Measurements from ENCODE around the gene UBE2F.
A peak's percentile ranks its signal among the peaks of the same experiment; 100 is the strongest.
"Not testable (repeated sequence)": the region's sequence is repeated elsewhere in the genome, so short reads cannot be mapped to it uniquely, and the experiment has no call there.

Gene UBE2F

GRCh38 chr2:237980087-237980486, 13.3 kb downstream of the UBE2F start:
- Mint-ChIP-seq H3K27me3 (no peaks in the 10 kb centered on the region), H3K9me3 (no peaks in the 10 kb centered on the region), H3K4me1 (ENCODE audit: low read depth) (peaks cover 64% of the 10 kb centered on the region), H3K36me3 (ENCODE audit: low read depth) (peaks cover 75% of the 10 kb centered on the region), H3K4me3 (no peak overlapping the region), H3K27ac (peak overlapping the region; percentile 92)
- DNase-seq: no peak

GRCh38 chr2:237980751-237981150, 13.9 kb downstream of the UBE2F start:
- Mint-ChIP-seq H3K9me3 (peaks cover 6% of the 10 kb centered on the region), H3K4me1 (ENCODE audit: low read depth) (peaks cover 69% of the 10 kb centered on the region), H3K27ac (peak overlapping the region; percentile 92), H3K4me3 (peak overlapping the region; percentile 26), H3K36me3 (ENCODE audit: low read depth) (peaks cover 75% of the 10 kb centered on the region), H3K27me3 (no peaks in the 10 kb centered on the region)
- DNase-seq: peak; percentile 41

- peaks cover 68% of the 10 kb centered on the region for H3K4me1 Mint-ChIP-seq (ENCODE audit: low read depth)
- H3K4me3 Mint-ChIP-seq, H3K9me3 Mint-ChIP-seq, DNase-seq, H3K27me3 Mint-ChIP-seq: not testable (repeated sequence)
- peaks cover 74% of the 10 kb centered on the region for H3K36me3 Mint-ChIP-seq (ENCODE audit: low read depth)
- peak overlapping the region; percentile 92 for H3K27ac Mint-ChIP-seq
These were observed 14.8 kb downstream of the UBE2F start for GRCh38 chr2:237981621-237982020.

DNA sequence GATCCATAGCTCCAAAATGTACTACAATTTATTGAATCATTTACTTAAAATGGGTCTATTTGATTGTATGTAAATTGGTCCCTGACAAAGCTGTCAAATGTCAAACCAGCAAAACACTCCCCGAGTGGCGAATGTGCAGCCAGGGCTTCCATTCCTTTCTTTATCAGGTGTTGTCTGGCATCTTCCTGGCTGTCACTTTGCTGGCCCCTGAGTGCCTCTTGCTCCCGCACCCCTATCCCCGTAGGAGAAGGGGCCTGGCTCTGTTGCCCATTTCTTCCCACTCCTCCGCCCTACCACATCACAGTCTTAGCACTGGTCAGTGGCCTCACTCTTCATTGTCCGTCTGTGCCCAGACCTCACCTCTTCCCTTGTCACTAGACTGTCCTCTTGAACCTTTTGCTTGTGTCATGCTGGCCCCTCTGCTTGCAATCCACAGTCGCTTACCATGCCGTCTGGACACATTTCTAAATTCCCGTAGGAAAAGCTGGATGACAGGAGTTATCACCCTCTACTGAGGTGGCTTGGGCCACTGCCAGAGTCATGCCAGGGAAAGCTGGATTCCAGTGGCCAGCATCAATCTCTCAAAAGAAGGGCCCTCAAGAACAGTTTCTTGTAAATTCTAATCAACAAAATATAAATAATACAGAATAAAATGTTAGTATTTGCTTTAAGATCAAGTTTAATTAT, 15.4 kb downstream of the UBE2F start:
- Mint-ChIP-seq H3K27me3 (no peaks in the 10 kb centered on the region), H3K9me3 (peaks cover 6% of the 10 kb centered on the region), H3K36me3 (ENCODE audit: low read depth) (peaks cover 72% of the 10 kb centered on the region), H3K4me3 (no peak overlapping the region), H3K27ac (peak overlapping the region; percentile 1), H3K4me1 (ENCODE audit: low read depth) (peaks cover 67% of the 10 kb centered on the region)
- DNase-seq: no peak

GRCh38 chr2:237983922-237984321, 17.1 kb downstream of the UBE2F start:
- peaks cover 65% of the 10 kb centered on the region for H3K36me3 Mint-ChIP-seq (ENCODE audit: low read depth)
- no peak for DNase-seq
- H3K4me3 Mint-ChIP-seq: no peak overlapping the region
- peaks cover 54% of the 10 kb centered on the region for H3K4me1 Mint-ChIP-seq (ENCODE audit: low read depth)
- H3K27ac Mint-ChIP-seq: no peak overlapping the region
- H3K9me3 Mint-ChIP-seq: peaks cover 6% of the 10 kb centered on the region
- no peaks in the 10 kb centered on the region for H3K27me3 Mint-ChIP-seq

DNA sequence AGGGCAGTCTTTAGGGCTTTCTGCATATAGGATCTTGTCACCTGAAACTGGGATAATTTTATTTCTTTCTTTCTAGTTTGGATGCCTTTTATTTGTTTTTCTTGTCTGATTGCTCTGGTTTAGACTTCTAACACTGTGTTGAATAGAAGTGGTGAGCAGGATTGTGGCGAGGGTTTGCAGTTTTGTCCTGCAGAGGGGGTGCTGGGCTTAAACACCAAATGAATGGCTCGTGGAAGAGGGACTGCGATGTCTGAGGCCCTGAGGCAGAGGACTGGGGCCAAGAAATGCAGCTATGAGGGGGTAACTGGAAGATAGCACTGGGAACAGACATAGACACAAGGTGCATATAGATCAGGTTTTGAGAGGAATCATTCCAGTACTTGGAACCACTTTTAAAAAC, 20.5 kb downstream of the UBE2F start:
- Mint-ChIP-seq H3K36me3 (ENCODE audit: low read depth) (peaks cover 61% of the 10 kb centered on the region), H3K4me3 (no peak overlapping the region), H3K27ac (no peak overlapping the region), H3K4me1 (ENCODE audit: low read depth) (peaks cover 27% of the 10 kb centered on the region), H3K27me3 (no peaks in the 10 kb centered on the region), H3K9me3 (peaks cover 6% of the 10 kb centered on the region)
- no peak for DNase-seq

- no peak overlapping the region for H3K4me3 Mint-ChIP-seq
- H3K9me3 Mint-ChIP-seq: no peaks in the 10 kb centered on the region
- peaks cover 76% of the 10 kb centered on the region for H3K36me3 Mint-ChIP-seq (ENCODE audit: low read depth)
- no peaks in the 10 kb centered on the region for H3K27me3 Mint-ChIP-seq
- peaks cover 34% of the 10 kb centered on the region for H3K4me1 Mint-ChIP-seq (ENCODE audit: low read depth)
- no peak for DNase-seq
- H3K27ac Mint-ChIP-seq: peak overlapping the region; percentile 61
These were observed 26.9 kb downstream of the UBE2F start for GRCh38 chr2:237993701-237994100.

DNA sequence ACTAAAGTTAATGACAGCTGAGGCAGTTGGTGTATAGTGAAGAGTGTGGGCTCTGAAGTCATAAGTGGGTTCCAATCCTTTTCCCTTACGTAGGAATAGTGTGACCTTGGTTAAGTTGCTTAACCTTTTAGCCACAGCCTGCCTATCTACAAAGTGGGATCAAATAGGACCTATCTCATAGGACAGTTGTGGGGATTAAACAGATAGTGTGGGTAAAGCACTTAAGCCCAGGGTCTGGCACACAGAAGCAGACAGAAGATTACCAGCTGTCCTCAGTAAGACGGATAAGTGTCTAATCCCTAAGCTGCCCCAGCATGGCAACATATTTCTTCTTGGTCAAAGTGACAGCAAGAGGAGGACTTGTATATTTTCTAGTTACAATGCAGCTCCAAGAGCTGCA, 28.2 kb downstream of the UBE2F start:
- Mint-ChIP-seq H3K36me3 (ENCODE audit: low read depth) (peaks cover 77% of the 10 kb centered on the region), H3K27ac (peak overlapping the region; percentile 82), H3K4me3 (no peak overlapping the region), H3K27me3 (no peaks in the 10 kb centered on the region), H3K9me3 (peaks cover 4% of the 10 kb centered on the region), H3K4me1 (ENCODE audit: low read depth) (peaks cover 46% of the 10 kb centered on the region)
- no peak for DNase-seq

DNA sequence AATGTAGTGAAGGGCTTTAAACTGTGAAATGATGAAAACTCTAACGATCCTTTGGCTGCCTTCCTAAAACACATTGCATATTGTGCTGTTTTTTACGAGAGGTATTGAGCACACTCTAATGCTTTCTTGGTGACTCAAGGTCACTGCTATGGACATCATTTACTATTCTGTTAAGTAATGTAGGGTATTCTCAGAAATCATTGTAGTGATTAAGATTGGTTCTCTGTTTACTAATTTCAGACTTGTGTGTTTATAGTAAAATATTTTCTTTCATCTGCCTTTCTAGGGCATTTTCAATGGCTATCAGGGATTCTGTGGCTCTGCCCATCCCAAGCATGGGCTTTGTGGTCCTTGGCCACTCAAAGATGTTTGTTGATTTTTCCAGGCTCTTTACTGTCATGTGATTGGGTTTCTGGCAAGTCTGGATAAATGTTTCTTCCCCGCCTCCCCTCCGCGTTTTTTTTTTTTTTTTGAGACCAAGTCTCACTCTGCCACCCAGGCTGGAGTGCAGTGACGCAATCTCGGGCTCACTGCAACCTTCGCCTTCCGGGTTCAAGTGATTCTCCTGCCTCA, 29.3 kb downstream of the UBE2F start:
- H3K36me3 Mint-ChIP-seq (ENCODE audit: low read depth): peaks cover 80% of the 10 kb centered on the region
- H3K4me3 Mint-ChIP-seq: peak overlapping the region; percentile 12
- peaks cover 4% of the 10 kb centered on the region for H3K9me3 Mint-ChIP-seq
- H3K27me3 Mint-ChIP-seq: no peaks in the 10 kb centered on the region
- H3K4me1 Mint-ChIP-seq (ENCODE audit: low read depth): peaks cover 54% of the 10 kb centered on the region
- peak overlapping the region; percentile 96 for H3K27ac Mint-ChIP-seq
- DNase-seq: no peak

- DNase-seq: no peak
- no peaks in the 10 kb centered on the region for H3K27me3 Mint-ChIP-seq
- peaks cover 61% of the 10 kb centered on the region for H3K4me1 Mint-ChIP-seq (ENCODE audit: low read depth)
- H3K9me3 Mint-ChIP-seq: peaks cover 4% of the 10 kb centered on the region
- H3K27ac Mint-ChIP-seq: peak overlapping the region; percentile 96
- H3K4me3 Mint-ChIP-seq: peak overlapping the region; percentile 47
- H3K36me3 Mint-ChIP-seq (ENCODE audit: low read depth): peaks cover 74% of the 10 kb centered on the region
These were observed 30.7 kb downstream of the UBE2F start for GRCh38 chr2:237997521-237997920.

DNA sequence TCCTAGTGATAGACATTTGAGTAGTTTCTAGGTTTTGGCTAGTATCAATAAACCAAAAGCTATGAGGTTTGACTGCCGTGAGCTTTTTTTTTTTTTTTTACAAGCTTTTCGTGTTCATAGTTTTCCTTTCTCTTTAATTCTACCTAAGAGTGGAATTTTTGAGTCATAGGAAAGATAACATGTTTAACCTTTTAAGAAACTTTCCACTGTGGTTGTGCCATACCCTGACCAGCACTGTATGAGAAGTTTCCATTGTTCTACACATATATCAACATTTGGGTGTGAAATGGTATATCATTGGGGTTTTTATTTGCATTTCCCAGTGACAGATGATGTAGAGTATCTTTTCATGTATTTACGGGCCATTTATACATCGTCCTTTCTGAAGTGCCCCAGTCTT, 31.7 kb downstream of the UBE2F start:
- peaks cover 70% of the 10 kb centered on the region for H3K4me1 Mint-ChIP-seq (ENCODE audit: low read depth)
- no peak for DNase-seq

DNA sequence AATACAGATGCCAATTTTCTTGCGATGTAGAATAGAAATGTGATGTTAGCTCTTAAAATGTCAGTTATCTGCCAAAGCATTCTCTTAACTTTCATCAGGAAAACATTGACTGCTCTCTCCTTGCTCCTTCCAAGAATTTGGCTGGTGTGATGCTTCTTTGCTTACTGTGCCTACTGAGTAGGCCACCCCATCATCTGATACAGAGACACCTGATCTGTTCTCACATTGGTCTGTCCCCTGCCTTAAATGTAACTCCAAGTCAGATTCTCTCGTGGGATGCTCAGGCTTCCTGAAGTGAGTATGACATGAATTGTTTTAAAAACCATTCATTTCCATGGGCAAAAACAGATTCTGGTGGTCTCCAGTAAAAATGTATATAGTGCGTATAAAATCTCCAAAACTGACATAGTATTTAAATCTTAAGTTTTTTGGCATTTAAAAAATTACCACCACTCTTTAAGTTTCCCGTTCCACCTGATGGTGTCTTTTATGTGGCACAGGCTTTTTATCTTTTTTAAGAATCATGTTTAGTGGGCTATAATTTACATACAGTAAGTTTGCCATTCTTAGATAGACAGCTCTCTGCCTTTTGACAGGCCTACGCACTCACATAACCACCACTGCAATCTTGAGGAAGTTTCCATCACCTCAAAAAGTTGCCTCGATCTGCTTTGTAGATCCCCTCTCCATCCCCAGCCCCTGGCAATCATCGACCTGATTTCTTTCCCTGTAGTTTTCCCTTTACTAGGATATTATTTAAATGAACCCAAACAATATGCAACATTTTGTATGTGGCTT, 36.6 kb downstream of the UBE2F start:
- peak overlapping the region; percentile 89 for H3K27ac Mint-ChIP-seq
- H3K36me3 Mint-ChIP-seq (ENCODE audit: low read depth): peaks cover 70% of the 10 kb centered on the region
- no peaks in the 10 kb centered on the region for H3K27me3 Mint-ChIP-seq
- peak overlapping the region; percentile 37 for H3K4me3 Mint-ChIP-seq
- H3K4me1 Mint-ChIP-seq (ENCODE audit: low read depth): peaks cover 75% of the 10 kb centered on the region
- DNase-seq: no peak
- H3K9me3 Mint-ChIP-seq: peaks cover 4% of the 10 kb centered on the region

More for the DNA sequence above, 31.7 kb downstream of the UBE2F start:
- no peaks in the 10 kb centered on the region for H3K27me3 Mint-ChIP-seq
- peaks cover 4% of the 10 kb centered on the region for H3K9me3 Mint-ChIP-seq
- peak overlapping the region; percentile 67 for H3K4me3 Mint-ChIP-seq
- H3K36me3 Mint-ChIP-seq (ENCODE audit: low read depth): peaks cover 73% of the 10 kb centered on the region
- peak overlapping the region; percentile 97 for H3K27ac Mint-ChIP-seq

DNA sequence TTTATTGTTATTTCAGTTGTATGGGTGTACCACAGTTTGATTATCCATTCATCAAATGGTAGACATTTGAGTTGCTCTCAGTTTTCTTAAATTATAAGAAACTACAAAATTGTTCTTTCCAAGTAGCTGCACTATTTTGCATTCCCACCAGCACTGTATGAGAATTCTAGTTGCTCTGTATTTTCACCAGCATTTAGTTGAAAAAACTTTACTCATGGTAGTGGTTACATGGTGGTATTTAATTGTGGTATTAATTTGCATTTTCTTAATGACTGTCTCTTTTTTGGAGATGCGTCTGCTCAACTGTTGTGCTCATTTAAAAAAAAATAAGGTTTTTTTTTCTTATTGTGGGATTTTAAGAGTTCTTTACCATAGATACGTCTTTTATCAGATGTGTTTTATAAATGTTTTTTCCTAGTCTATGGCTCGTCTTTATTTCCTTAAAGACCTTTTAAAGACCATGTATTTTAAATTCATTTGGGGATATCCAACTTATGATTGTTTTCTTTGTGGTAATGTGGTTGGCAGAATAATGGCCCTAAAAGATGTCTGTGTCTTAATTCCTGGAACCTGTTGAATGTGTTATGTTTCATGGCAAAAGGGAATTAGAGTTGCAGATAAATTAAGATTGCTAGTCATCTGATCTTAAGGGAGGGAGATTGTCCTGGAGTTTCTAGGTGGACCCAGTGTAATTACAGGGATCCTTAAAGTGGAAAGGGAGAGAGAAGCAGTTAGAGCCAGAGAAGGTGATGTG, 37.4 kb downstream of the UBE2F start:
- Mint-ChIP-seq H3K27ac (peak overlapping the region; percentile 89), H3K27me3 (no peaks in the 10 kb centered on the region)

DNA sequence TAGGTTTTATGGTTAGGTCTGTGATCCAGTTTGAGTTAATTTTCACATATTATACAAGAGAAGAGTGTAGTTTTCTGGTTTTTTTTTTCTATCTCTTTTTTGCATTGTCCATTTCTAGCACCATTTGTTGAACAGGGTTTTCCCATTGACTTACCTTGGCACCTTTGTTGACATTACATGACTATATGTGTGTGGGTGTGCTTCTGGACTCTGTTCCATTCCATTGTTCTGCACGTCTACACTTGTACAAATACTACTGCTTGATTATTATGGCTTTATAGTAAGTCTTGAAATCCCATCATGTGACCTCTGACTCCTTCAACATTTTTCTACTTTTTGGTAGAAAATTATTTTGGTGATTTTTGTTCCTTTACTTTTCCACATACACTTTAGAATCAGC, 38.7 kb downstream of the UBE2F start:
- Mint-ChIP-seq H3K27ac (no peak overlapping the region), H3K4me1 (ENCODE audit: low read depth) (peaks cover 72% of the 10 kb centered on the region), H3K9me3 (no peaks in the 10 kb centered on the region), H3K4me3 (no peak overlapping the region), H3K36me3 (ENCODE audit: low read depth) (peaks cover 53% of the 10 kb centered on the region), H3K27me3 (no peaks in the 10 kb centered on the region)
- DNase-seq: no peak

More for the DNA sequence above, 37.4 kb downstream of the UBE2F start:
- DNase-seq: no peak
- peaks cover 65% of the 10 kb centered on the region for H3K36me3 Mint-ChIP-seq (ENCODE audit: low read depth)
- H3K4me3 Mint-ChIP-seq: peak overlapping the region; percentile 41
- H3K4me1 Mint-ChIP-seq (ENCODE audit: low read depth): peaks cover 75% of the 10 kb centered on the region
- H3K9me3 Mint-ChIP-seq: peaks cover 3% of the 10 kb centered on the region
